SU-DHL-6 (cell line): ENCODE data around the gene SHROOM4.

ENCODE experiments used
- H2AFZ ChIP-seq: fragments of 200-600 bp; sonication (generic); 2 replicates; pipeline ENCODE4 v1.6.1; 2014; ENCODE audit warnings: low read depth, mild to moderate bottlenecking, moderate library complexity, mixed read lengths, antibody characterized with exemption, low read length; ENCODE audit not compliant: severe bottlenecking
- H3F3A ChIP-seq: fragments of 200-600 bp; shearing (Covaris generic); 2 replicates; pipeline ENCODE4 v1.6.0; 2016; ENCODE audit warnings: antibody characterized with exemption, mild to moderate bottlenecking; ENCODE audit not compliant: insufficient read depth
- H3K27ac ChIP-seq: fragments of 200-600 bp; sonication (generic); 2 replicates; pipeline ENCODE4 v1.5.1; 2016; ENCODE audit warnings: low read depth, mild to moderate bottlenecking, low read length, moderate library complexity, mixed read lengths
- H3K27me3 ChIP-seq: fragments of 200-600 bp; sonication (generic), shearing (Covaris generic); 2 replicates; pipeline ENCODE4 v1.6.0; 2014; ENCODE audit warnings: mild to moderate bottlenecking, low read length
- H3K36me3 ChIP-seq: fragments of 200-600 bp; sonication (generic); 2 replicates; pipeline ENCODE4 v1.6.1; 2014; ENCODE audit warnings: mild to moderate bottlenecking, low read length, mixed read lengths
- H3K4me2 ChIP-seq: fragments of 300-600, 200-600 bp; shearing (Covaris generic), sonication (generic); 2 replicates; pipeline ENCODE4 v1.6.0; 2014; ENCODE audit warnings: low read length, low read depth, mild to moderate bottlenecking; ENCODE audit not compliant: poor library complexity, severe bottlenecking
- H3K4me3 ChIP-seq: fragments of 200-600 bp; sonication (generic); 2 replicates; pipeline ENCODE4 v1.5.1; 2014; ENCODE audit warnings: antibody characterized with exemption, low read length, mild to moderate bottlenecking, mixed read lengths; ENCODE audit not compliant: insufficient read depth, poor library complexity, severe bottlenecking
- H3K79me2 ChIP-seq: fragments of 200-600 bp; sonication (generic); 2 replicates; pipeline ENCODE4 v1.6.1; 2014; ENCODE audit warnings: mild to moderate bottlenecking, low read length, moderate library complexity; ENCODE audit not compliant: insufficient read depth
- H3K9ac ChIP-seq: fragments of 200-600 bp; sonication (generic); 2 replicates; pipeline ENCODE4 v1.7.0; 2014; ENCODE audit warnings: mild to moderate bottlenecking, low read length
- H3K9me2 ChIP-seq: fragments of 200-600 bp; sonication (generic); replicated peaks from 2 replicates; pipeline ENCODE4 v1.6.1; 2014; ENCODE audit warnings: low read length; ENCODE audit not compliant: insufficient read depth
- H3K9me3 ChIP-seq: fragments of 200-600 bp; sonication (generic); 2 replicates; pipeline ENCODE4 v1.6.1; 2014; ENCODE audit warnings: low read length, mixed read lengths; ENCODE audit not compliant: insufficient read depth
- H4K20me1 ChIP-seq: fragments of 200-600 bp; sonication (generic); 2 replicates; pipeline ENCODE4 v1.6.1; 2014; ENCODE audit warnings: low read depth, mild to moderate bottlenecking, antibody characterized with exemption, low read length, moderate library complexity, mixed read lengths
- CTCF ChIP-seq: fragments of 200-600 bp; sonication (generic); IDR thresholded peaks from one replicate; pipeline ENCODE4 v1.5.1; 2017; ENCODE audit warnings: antibody characterized with exemption, mild to moderate bottlenecking, low read length, moderate library complexity; ENCODE audit not compliant: insufficient read depth, poor library complexity, severe bottlenecking
- EZH2phosphoT487 ChIP-seq: fragments of 200-600 bp; sonication (generic), shearing (Covaris generic); conservative IDR thresholded peaks from 2 replicates; pipeline ENCODE4 v1.6.1; 2018; ENCODE audit warnings: mild to moderate bottlenecking, antibody characterized with exemption, low read length, moderate library complexity, mixed read lengths

SHROOM4 gene

GRCh38 chrX:50712777-50713176 lies 101.2 kb downstream of the SHROOM4 start:
- Histone ChIP-seq H3K4me3 (no peak overlapping the region), H3K9ac (no peak overlapping the region), H4K20me1 (no peaks in the 10 kb centered on the region), H2AFZ (no peak overlapping the region), H3K36me3 (no peaks in the 10 kb centered on the region), H3F3A (no peaks in the 10 kb centered on the region), H3K9me3 (no peaks in the 10 kb centered on the region), H3K27me3 (no peaks in the 10 kb centered on the region), H3K9me2 (no peaks in the 10 kb centered on the region), H3K4me2 (no peak overlapping the region), H3K79me2 (no peaks in the 10 kb centered on the region), H3K27ac (no peak overlapping the region)
- TF ChIP-seq CTCF (no peak), EZH2phosphoT487 (no peak)

DNA sequence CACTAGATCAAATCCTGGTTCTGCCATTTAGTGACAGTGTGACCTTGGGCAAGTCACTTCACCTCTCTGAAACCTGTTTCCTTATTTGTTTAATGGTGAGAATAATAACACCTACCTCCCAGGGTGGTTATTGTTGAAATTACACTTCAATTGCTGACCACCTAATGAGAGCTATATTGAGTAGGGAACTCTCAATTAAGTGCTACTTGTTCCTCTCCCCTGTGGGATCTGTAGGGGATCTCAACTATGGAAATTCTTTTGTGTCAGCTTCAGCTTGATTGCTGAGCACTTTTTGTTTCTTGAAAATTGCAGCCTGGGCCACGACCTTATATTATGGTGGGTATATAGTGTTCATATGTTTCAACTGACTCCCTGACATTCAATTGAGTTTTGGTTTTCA lies 102.1 kb downstream of the SHROOM4 start:
- Histone ChIP-seq H3K9me3 (no peaks in the 10 kb centered on the region), H3K4me2 (no peak overlapping the region), H3K79me2 (no peaks in the 10 kb centered on the region), H4K20me1 (no peaks in the 10 kb centered on the region), H3K9ac (no peak overlapping the region), H3K9me2 (no peaks in the 10 kb centered on the region), H3K27me3 (no peaks in the 10 kb centered on the region), H3F3A (no peaks in the 10 kb centered on the region), H3K36me3 (no peaks in the 10 kb centered on the region), H3K4me3 (no peak overlapping the region), H3K27ac (no peak overlapping the region), H2AFZ (no peak overlapping the region)
- no peak for TF ChIP-seq EZH2phosphoT487
- TF ChIP-seq CTCF: no peak

GRCh38 chrX:50707955-50708699 lies 105.9 kb downstream of the SHROOM4 start:
- Histone ChIP-seq H3K4me3 (no peak overlapping the region), H3K36me3 (no peaks in the 10 kb centered on the region), H3K9me3 (no peaks in the 10 kb centered on the region), H3F3A (no peaks in the 10 kb centered on the region), H3K9ac (no peak overlapping the region), H3K27me3 (no peaks in the 10 kb centered on the region), H3K9me2 (no peaks in the 10 kb centered on the region), H4K20me1 (no peaks in the 10 kb centered on the region), H3K4me2 (no peak overlapping the region), H2AFZ (no peak overlapping the region), H3K79me2 (no peaks in the 10 kb centered on the region), H3K27ac (no peak overlapping the region)
- TF ChIP-seq CTCF: no peak
- TF ChIP-seq EZH2phosphoT487: no peak
